Brain pericyte (primary cell): Measurements from ENCODE around the gene PAPOLA.

Source experiments
- DNase-seq: peaks from one replicate; pipeline ENCODE4 v3.0.0-alpha.2; 2012; ENCODE audit warnings: low read depth, low spot score

Gene PAPOLA

DNA sequence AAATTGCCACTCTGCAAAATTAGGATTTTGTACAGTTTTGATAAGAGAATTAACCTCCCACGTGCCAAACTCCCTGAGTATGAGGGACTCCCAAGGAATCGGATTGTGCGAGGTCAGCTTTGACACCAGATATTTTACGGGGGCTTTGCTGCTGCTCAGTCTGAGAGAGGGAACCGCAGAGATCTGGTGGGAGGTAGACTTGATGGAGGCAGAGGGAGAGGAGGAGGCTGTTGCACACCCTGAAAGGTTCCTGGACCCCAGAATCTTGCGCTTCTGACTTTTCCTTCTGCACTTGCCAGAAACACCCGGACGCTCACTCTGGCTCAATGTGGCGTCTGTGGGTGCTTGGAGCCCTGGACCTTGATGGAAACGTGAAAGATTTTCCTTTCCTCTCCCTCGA lies 83.9 kb downstream of the PAPOLA start:
- DNase-seq = no peak

DNA sequence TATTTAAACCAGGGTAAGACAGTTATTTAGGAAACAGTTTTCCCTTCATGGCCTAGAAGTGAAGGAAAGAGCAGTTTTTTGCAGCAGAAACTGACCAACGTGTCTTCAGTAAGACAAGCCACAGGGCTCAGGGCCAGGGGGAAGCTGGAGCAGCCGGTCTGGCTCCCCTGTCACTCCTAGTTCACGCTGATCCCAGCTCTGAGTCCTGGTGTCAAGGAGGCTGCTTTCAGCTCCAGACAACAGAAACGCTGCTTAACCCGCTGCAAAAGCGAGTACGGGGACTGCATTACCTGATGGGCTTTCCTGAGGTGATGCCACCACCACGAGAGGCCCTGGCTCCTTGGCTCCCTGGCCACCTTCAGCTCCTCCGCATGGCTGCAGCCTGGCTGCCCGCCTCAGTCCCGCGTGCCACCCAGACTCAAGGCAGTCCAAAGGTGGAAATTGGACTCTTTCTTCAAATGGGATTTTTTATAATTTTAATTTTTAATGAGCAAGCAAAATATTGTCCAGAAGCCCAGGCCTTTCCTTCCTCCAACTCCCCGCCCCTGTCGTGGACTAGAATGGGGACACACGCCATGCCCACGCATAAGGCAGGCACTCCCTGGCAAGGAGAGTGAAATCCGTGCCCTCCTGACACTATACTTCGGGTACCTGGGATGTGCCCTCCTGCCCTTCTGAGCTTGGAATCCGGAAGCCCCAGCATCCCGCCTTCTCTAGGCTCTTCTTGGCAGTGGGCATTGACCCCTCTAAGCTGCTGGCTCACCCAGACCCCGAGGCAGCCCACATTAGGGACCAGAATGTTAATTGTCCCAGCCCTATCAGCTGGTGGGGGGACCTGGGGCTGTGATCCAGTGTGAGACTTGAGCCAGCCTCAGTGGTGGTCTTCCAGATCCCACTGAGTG lies 85.0 kb downstream of the PAPOLA start:
- no peak for DNase-seq

- no peak for DNase-seq
Observed at GRCh38 chr14:96587823-96588385, 85.7 kb downstream of the PAPOLA start.

DNA sequence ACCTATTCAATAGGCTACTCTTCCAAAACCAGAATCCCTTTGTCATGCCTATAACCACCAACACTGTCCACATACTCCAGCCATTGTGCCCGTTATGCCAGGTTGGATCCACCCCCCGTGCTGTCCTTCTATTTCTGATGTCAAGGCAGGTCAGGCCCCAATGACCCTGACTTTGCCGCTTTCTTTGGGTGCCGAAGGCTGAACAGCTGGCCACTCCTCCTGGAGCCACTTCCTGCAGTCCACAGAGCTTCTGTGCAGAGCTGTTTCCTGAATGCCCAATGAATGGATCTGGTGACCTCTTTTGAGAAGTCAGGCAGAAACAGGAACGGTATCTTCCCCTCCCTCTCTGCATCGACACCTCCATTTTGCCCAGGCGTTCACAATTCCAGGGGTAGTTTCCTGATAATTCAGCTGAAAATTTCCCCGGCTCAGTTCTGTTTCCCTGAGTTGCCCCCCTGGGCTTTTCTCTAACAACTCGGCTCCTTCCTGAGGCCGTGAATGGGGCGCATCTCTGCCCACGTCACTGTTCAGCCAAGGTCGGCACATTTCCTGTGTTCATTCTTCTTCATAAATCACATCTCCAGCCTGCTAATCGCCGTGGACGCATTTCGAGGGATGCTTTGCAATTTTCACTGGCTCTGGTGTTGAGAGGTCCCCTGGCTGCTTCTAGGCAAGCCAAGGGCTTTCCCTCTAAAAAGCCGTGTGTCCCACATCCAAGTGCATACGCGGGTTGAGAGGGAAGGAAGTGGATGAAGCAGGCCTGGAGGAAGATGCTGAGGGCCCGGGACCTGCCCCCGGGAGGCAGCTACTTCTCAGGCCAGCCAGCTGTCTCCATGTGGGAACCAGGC lies 86.5 kb downstream of the PAPOLA start:
- DNase-seq = no peak

DNA sequence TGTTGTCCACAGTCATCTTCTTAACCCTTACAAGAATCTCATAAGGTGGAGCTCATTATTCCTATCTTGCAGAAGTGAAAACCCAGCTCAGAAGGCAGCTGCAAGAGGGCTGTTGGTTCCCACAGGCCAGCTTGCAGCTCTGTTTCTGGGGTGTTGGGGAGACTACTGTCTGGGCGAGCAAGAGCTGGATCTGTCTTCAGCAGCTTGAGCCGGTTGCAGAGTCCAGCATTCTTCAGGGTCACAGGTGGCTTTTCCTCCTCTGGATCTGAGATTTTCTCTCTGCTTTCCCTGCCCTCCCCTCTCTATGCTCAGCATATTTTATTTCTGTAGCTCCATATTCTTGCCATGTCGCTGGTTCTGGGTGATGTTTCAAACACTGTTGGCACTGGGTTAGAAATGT lies 87.4 kb downstream of the PAPOLA start:
- DNase-seq = no peak

DNA sequence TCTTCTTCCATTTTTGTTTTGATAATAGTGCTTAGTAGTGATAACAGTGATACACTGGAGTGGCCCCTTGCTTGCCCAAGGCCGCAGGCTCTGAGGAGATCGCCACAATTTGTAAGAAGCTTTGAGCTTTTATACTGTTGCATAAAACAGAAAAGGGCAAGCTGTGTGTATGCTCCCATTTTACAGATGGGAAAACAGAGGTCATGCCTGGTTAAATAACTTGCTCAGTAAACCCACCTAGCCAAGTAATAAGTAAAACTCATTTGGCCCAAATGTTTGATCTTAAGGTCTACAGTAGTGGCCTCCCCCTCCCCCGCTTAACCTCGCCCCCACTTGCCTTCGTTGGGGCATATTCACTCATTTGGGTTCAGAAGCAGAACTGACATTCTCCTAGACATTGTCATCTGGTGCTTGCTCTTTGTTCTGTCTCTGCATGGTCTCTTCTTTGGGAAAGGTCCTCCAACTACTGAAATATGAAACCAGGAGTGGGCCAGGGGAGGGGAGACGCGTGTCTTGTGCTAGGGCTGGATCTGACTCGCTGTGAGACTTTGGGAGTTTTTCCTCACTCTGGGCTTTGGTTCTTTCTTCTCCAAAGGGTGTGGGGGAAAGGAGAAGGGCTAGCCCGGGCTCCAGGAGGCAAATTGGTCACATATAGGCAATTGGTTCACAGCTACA lies 88.1 kb downstream of the PAPOLA start:
- no peak for DNase-seq

- DNase-seq = no peak
Observed at GRCh38 chr14:96592591-96593386, 90.6 kb downstream of the PAPOLA start.

DNA sequence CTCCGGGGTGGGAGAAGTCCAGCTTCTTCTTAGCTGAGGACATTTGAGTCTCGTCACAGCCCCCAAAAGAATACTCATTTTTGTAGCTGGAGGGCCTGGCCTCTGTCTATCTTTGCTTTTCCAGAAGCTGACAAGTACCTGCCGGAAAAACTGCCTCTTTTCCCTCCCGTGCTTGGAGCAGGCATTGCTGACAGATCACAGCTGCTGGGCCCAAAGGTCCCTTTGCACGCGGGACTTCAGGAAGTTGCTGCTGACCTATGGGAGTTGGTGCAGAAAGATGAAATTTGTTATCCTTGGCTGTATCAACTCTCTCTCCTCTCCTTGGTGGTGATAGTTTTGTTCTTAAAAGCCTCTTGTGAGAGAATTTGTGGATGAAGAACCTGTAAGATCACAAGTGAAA lies 92.8 kb downstream of the PAPOLA start:
- DNase-seq = no peak

DNA sequence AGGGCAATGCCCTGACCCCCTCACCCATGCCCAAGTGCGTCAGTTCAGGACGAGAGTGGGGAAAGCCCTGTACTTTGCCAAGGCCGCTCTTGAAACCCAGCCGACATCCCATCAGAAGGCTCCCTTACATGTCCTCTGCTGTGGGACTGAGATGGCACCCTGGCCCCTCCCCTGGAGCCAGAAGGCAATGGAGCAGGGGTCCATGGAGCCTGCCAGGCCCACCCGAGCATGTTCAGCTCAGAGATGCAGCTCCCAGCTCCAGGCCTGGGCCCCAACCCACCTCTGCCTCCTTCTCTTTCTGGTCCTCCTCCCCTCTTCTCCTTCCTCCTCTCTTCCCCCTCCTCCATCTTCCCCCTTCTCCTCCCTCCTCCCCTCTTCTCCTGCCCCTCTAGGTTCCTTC lies 95.5 kb downstream of the PAPOLA start:
- DNase-seq = no peak

DNA sequence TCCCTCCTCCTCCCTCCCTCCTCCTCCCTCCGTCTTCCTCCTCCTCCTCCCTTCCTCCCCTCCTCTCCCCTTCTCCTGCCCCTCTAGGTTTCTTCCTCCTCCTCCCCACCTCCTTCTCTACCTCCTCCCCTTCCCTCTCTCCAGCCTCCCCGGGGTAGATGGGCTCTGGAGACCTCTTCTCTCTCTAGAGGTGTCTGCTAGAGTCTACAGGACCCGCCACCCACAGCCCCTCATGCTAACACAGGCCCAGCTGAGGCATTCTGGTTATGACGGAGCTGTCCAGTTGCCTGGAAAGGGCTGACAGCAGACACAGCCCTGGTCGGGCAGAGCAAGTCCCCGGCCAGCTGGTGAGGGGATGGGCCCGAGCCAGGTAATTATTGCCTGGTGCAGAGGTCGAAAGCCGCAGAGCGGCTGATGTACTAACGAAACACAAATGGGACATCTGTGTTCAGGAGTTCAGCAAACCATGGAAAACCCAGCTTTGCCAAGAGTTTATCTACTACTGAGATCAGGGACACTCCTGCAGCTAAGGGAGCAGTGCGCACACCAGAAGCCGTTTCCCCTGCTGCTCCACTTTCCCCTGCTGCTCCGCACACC lies 96.2 kb downstream of the PAPOLA start:
- no peak for DNase-seq

DNA sequence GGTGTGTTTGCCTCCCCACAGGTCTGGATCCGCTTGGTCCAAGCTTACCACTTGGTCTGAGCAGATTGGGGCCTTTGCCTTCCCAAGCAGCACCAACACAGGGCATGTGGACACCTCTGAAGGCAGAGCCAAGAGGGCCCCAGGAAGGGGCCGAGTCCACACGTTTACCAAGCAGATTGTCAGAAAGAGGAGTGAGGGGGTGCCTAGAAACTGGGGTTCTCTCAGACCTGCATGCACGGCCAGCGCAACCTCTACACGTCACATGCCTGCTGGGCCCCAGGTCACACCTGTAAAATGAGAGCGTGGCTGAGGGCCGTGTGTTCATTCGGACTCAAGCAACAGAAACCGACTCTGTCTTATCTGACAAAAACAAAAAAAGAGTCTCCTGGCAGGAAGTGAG lies 96.9 kb downstream of the PAPOLA start:
- DNase-seq = no peak

- no peak for DNase-seq
Observed at GRCh38 chr14:96602186-96602585, 100.0 kb downstream of the PAPOLA start.

- DNase-seq = no peak
Observed at GRCh38 chr14:96603350-96604255, 101.4 kb downstream of the PAPOLA start.

DNA sequence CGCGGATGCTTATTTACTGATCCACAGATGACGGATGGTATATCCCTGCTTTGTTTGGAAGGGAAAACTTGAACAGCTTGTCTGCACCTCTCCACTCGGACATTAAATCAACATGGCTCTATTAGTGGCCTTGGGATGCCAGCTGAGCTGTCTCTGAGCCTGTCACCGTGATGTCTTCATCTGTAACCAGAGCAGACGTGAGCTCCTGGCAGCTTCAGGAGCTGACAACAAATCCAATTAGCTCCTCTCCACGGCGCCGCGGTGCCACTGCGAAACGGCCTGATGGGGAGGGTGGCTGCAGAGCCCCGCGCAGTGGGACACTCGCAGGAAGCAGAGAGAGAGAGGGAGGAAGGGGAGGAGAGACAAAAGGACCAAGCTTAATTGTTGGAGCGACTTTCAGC lies 112.3 kb downstream of the PAPOLA start:
- DNase-seq = no peak

- DNase-seq = no peak
Observed at GRCh38 chr14:96616161-96616721, 114.1 kb downstream of the PAPOLA start.
